Neural progenitor cell (in vitro differentiated cells): Measurements from ENCODE around the gene TNRC6C. TPM values are rescaled to one million over a fixed set of nuclear protein-coding genes. Genes with fewer than 3 reads are reported as not detected.
A peak's percentile ranks its signal among the peaks of the same experiment; 100 is the strongest.

Experiments
- DNase-seq: peaks from one replicate; pipeline ENCODE4 v3.0.0-alpha.2; 2016; ENCODE audit warnings: low spot score
- H2AFZ ChIP-seq: fragments of 200-600 bp; sonication (generic); replicated peaks from 2 replicates; pipeline ENCODE4 v1.6.1; 2016; ENCODE audit warnings: antibody characterized with exemption
- H3F3A ChIP-seq: fragments of 200-600 bp; sonication (generic); 2 replicates; pipeline ENCODE4 v1.6.1; 2016; ENCODE audit warnings: antibody characterized with exemption, low read depth
- H3K27ac ChIP-seq: fragments of 200-600 bp; sonication (generic); 2 replicates; pipeline ENCODE4 v1.5.1; 2016; ENCODE audit warnings: mild to moderate bottlenecking
- H3K27me3 ChIP-seq: fragments of 200-600 bp; sonication (generic); 2 replicates; pipeline ENCODE4 v1.6.1; 2016; ENCODE audit warnings: mild to moderate bottlenecking, moderate library complexity
- H3K36me3 ChIP-seq: fragments of 200-600 bp; sonication (generic); 2 replicates; pipeline ENCODE4 v1.5.1; 2016
- H3K4me1 ChIP-seq: fragments of 200-600 bp; sonication (generic); 2 replicates; pipeline ENCODE4 v1.6.1; 2016; ENCODE audit warnings: mixed run types
- H3K4me2 ChIP-seq: fragments of 200-600 bp; sonication (generic); 2 replicates; pipeline ENCODE4 v1.6.1; 2016
- H3K4me3 ChIP-seq: fragments of 200-600 bp; sonication (generic); 2 replicates; pipeline ENCODE4 v1.5.1; 2016
- H3K79me2 ChIP-seq: fragments of 200-600 bp; sonication (generic); 2 replicates; pipeline ENCODE4 v1.6.1; 2016; ENCODE audit warnings: low read depth
- H3K9ac ChIP-seq: fragments of 200-600 bp; sonication (generic); 2 replicates; pipeline ENCODE4 v1.6.1; 2016
- H3K9me3 ChIP-seq: fragments of 200-600 bp; sonication (generic); 2 replicates; pipeline ENCODE4 v1.5.1; 2016; ENCODE audit warnings: low read depth
- H4K20me1 ChIP-seq: fragments of 200-600 bp; sonication (generic); 2 replicates; pipeline ENCODE4 v1.6.1; 2016; ENCODE audit warnings: low read depth
- H3K27ac Mint-ChIP-seq: 3 replicates; pipeline ENCODE4 v1.8.0; 2021; ENCODE audit warnings: mixed read lengths
- H3K27me3 Mint-ChIP-seq: 2 replicates; pipeline ENCODE4 v1.8.0; 2022; ENCODE audit warnings: low read depth, mild to moderate bottlenecking, inconsistent platforms, moderate library complexity, mixed read lengths; ENCODE audit not compliant: insufficient read depth
- H3K36me3 Mint-ChIP-seq: 3 replicates; pipeline ENCODE4 v1.8.0; 2021; ENCODE audit warnings: mixed read lengths
- H3K4me1 Mint-ChIP-seq: 3 replicates; pipeline ENCODE4 v1.8.0; 2021; ENCODE audit warnings: mixed read lengths
- H3K4me3 Mint-ChIP-seq: 3 replicates; pipeline ENCODE4 v1.8.0; 2021; ENCODE audit warnings: mild to moderate bottlenecking, moderate library complexity, mixed read lengths
- H3K9me3 Mint-ChIP-seq: 3 replicates; pipeline ENCODE4 v1.8.0; 2020; ENCODE audit warnings: mixed read lengths
- EZH2 ChIP-seq: fragments of 200-600 bp; sonication (generic); IDR thresholded peaks from 2 replicates; pipeline ENCODE4 v1.6.1; 2017; ENCODE audit warnings: antibody characterized with exemption, mild to moderate bottlenecking, moderate library complexity
- EZH2phosphoT487 ChIP-seq: fragments of 200-600 bp; sonication (generic); IDR thresholded peaks from 2 replicates; pipeline ENCODE4 v1.6.1; 2017; ENCODE audit warnings: antibody characterized with exemption
- total RNA-seq: library from RNA; depleted of rRNA; stranded (reverse); fragments of >200 nt; gene quantifications from 2 replicates; pipeline ENCODE4 v1.2.3, GENCODE V29; 2015; ENCODE audit warnings: low replicate concordance
- TF ChIP-seq, protein P1 (sequence below): fragments of 200-600 bp; sonication (generic); IDR thresholded peaks from 2 replicates; pipeline ENCODE4 v1.5.1; 2017; ENCODE audit warnings: antibody characterized with exemption, mild to moderate bottlenecking

Gene TNRC6C
- total RNA-seq, 1 donor from 2014 or later = 14.9 TPM

GRCh38 chr17:77923776-77924513, 34.6 kb upstream of the TNRC6C start:
- peak overlapping the region; percentile 79 for H3K27ac Mint-ChIP-seq
- peak overlapping the region; percentile 55 for H3K4me2 ChIP-seq

GRCh38 chr17:77924757-77925336, 33.7 kb upstream of the TNRC6C start:
- H3K4me2 ChIP-seq = peak overlapping the region; percentile 55

More at GRCh38 chr17:77923776-77924513, 34.6 kb upstream of the TNRC6C start:
- H2AFZ ChIP-seq = no peak overlapping the region
- H3K36me3 Mint-ChIP-seq = no peaks in the 10 kb centered on the region
- no peaks in the 10 kb centered on the region for H3K36me3 ChIP-seq
- H3K27me3 ChIP-seq = no peaks in the 10 kb centered on the region
- H3K4me1 ChIP-seq = peaks cover 44% of the 10 kb centered on the region
- no peak overlapping the region for H3K9ac ChIP-seq
- no peak overlapping the region for H3K4me3 ChIP-seq
- peak overlapping the region; percentile 53 for H3K4me3 Mint-ChIP-seq
- no peaks in the 10 kb centered on the region for H3K9me3 ChIP-seq
- peaks cover 43% of the 10 kb centered on the region for H3F3A ChIP-seq
- H3K79me2 ChIP-seq = no peaks in the 10 kb centered on the region
- H3K4me1 Mint-ChIP-seq = peaks cover 50% of the 10 kb centered on the region
- no peak for DNase-seq
- no peaks in the 10 kb centered on the region for H4K20me1 ChIP-seq
- no peak for TF ChIP-seq EZH2
- no peak for TF ChIP-seq EZH2phosphoT487
- peaks cover 12% of the 10 kb centered on the region for H3K9me3 Mint-ChIP-seq
- no peak overlapping the region for H3K27ac ChIP-seq
- peaks cover 4% of the 10 kb centered on the region for H3K27me3 Mint-ChIP-seq

DNA sequence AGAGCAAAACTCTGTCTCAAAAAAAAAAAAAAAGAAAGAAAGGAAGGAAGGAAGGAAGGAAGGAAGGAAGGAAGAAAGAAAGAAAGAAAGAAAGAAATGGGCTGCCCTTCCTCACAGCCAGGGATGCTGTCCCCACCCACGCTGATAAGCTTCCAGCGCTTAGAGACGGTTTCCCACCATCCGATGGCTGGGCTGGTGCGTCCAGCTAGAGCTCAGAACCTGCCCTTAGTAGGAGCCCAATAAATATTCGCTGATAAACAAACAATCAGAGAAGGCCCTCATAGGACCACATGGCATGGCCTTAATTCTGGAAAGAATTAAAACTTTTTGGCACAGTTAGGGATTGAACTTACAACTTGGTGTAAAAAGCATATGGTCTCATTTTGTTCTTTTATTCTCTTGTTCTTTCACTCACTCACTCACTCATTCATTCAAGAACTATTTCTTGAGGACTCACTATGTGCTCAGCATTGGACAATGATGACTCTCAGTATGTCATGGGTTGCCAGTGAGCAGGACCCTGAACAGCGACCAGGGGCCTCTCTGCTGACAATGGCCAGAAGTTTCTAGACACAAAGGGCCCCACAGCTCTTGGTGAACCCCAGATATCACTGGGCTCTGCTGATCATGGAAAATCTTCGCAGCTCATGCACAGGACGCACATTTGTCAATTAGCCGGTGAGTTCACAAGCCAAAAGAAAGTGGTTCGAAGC, 32.5 kb upstream of the TNRC6C start:
- Mint-ChIP-seq H3K36me3 (no peaks in the 10 kb centered on the region), H3K4me3 (no peak overlapping the region), H3K27me3 (peaks cover 3% of the 10 kb centered on the region), H3K27ac (peak overlapping the region; percentile 2), H3K4me1 (peaks cover 56% of the 10 kb centered on the region), H3K9me3 (peaks cover 2% of the 10 kb centered on the region)
- no peaks in the 10 kb centered on the region for H3K36me3 ChIP-seq
- H2AFZ ChIP-seq = no peak overlapping the region
- H3K27me3 ChIP-seq = no peaks in the 10 kb centered on the region
- no peak overlapping the region for H3K27ac ChIP-seq
- peaks cover 33% of the 10 kb centered on the region for H3F3A ChIP-seq
- H3K9me3 ChIP-seq = no peaks in the 10 kb centered on the region
- no peaks in the 10 kb centered on the region for H4K20me1 ChIP-seq
- no peak overlapping the region for H3K9ac ChIP-seq
- DNase-seq = no peak
- peaks cover 48% of the 10 kb centered on the region for H3K4me1 ChIP-seq
- no peak overlapping the region for H3K4me2 ChIP-seq
- H3K79me2 ChIP-seq = no peaks in the 10 kb centered on the region
- H3K4me3 ChIP-seq = no peak overlapping the region
- TF ChIP-seq, protein P1, sequence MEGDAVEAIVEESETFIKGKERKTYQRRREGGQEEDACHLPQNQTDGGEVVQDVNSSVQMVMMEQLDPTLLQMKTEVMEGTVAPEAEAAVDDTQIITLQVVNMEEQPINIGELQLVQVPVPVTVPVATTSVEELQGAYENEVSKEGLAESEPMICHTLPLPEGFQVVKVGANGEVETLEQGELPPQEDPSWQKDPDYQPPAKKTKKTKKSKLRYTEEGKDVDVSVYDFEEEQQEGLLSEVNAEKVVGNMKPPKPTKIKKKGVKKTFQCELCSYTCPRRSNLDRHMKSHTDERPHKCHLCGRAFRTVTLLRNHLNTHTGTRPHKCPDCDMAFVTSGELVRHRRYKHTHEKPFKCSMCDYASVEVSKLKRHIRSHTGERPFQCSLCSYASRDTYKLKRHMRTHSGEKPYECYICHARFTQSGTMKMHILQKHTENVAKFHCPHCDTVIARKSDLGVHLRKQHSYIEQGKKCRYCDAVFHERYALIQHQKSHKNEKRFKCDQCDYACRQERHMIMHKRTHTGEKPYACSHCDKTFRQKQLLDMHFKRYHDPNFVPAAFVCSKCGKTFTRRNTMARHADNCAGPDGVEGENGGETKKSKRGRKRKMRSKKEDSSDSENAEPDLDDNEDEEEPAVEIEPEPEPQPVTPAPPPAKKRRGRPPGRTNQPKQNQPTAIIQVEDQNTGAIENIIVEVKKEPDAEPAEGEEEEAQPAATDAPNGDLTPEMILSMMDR = no peak
- TF ChIP-seq EZH2phosphoT487 = no peak
- TF ChIP-seq EZH2 = no peak

More at GRCh38 chr17:77924757-77925336, 33.7 kb upstream of the TNRC6C start:
- Histone ChIP-seq H3F3A (peaks cover 38% of the 10 kb centered on the region), H3K36me3 (no peaks in the 10 kb centered on the region), H3K4me3 (no peak overlapping the region), H3K27ac (no peak overlapping the region), H3K79me2 (no peaks in the 10 kb centered on the region), H4K20me1 (no peaks in the 10 kb centered on the region), H2AFZ (no peak overlapping the region), H3K9me3 (no peaks in the 10 kb centered on the region), H3K27me3 (no peaks in the 10 kb centered on the region), H3K4me1 (peaks cover 46% of the 10 kb centered on the region), H3K9ac (no peak overlapping the region)
- Mint-ChIP-seq H3K4me3 (peak overlapping the region; percentile 72), H3K4me1 (peaks cover 54% of the 10 kb centered on the region), H3K27me3 (peaks cover 3% of the 10 kb centered on the region), H3K9me3 (peaks cover 3% of the 10 kb centered on the region), H3K27ac (peak overlapping the region; percentile 72), H3K36me3 (no peaks in the 10 kb centered on the region)
- TF ChIP-seq EZH2 = no peak
- peak; percentile 58 for DNase-seq

- H3K27ac ChIP-seq = no peak overlapping the region
- H3K4me2 ChIP-seq = no peak overlapping the region
- Mint-ChIP-seq H3K4me3 (no peak overlapping the region), H3K36me3 (no peaks in the 10 kb centered on the region), H3K27me3 (peaks cover 3% of the 10 kb centered on the region), H3K4me1 (peaks cover 61% of the 10 kb centered on the region), H3K9me3 (no peaks in the 10 kb centered on the region), H3K27ac (peak overlapping the region; percentile 2)
- H3K79me2 ChIP-seq = no peaks in the 10 kb centered on the region
- no peak overlapping the region for H3K9ac ChIP-seq
- no peaks in the 10 kb centered on the region for H3K27me3 ChIP-seq
- TF ChIP-seq EZH2 (no peak), EZH2phosphoT487 (no peak)
- TF ChIP-seq, protein P1 = no peak
- no peak overlapping the region for H2AFZ ChIP-seq
- no peaks in the 10 kb centered on the region for H3K36me3 ChIP-seq
- H4K20me1 ChIP-seq = no peaks in the 10 kb centered on the region
- no peak for DNase-seq
- peaks cover 36% of the 10 kb centered on the region for H3F3A ChIP-seq
- no peaks in the 10 kb centered on the region for H3K9me3 ChIP-seq
- no peak overlapping the region for H3K4me3 ChIP-seq
- peaks cover 55% of the 10 kb centered on the region for H3K4me1 ChIP-seq
These were observed 31.5 kb upstream of the TNRC6C start for GRCh38 chr17:77926981-77927380.
